GM19455 (cell line): Measurements from ENCODE around the gene TMEM63A.
A peak's percentile ranks its signal among the peaks of the same experiment; 100 is the strongest.

ENCODE experiments used
- ATAC-seq: cut with Tn5 transposase; IDR thresholded peaks from one replicate; pipeline ENCODE4 v1.9.1; 2021; ENCODE audit not compliant: unreplicated experiment

TMEM63A gene

DNA sequence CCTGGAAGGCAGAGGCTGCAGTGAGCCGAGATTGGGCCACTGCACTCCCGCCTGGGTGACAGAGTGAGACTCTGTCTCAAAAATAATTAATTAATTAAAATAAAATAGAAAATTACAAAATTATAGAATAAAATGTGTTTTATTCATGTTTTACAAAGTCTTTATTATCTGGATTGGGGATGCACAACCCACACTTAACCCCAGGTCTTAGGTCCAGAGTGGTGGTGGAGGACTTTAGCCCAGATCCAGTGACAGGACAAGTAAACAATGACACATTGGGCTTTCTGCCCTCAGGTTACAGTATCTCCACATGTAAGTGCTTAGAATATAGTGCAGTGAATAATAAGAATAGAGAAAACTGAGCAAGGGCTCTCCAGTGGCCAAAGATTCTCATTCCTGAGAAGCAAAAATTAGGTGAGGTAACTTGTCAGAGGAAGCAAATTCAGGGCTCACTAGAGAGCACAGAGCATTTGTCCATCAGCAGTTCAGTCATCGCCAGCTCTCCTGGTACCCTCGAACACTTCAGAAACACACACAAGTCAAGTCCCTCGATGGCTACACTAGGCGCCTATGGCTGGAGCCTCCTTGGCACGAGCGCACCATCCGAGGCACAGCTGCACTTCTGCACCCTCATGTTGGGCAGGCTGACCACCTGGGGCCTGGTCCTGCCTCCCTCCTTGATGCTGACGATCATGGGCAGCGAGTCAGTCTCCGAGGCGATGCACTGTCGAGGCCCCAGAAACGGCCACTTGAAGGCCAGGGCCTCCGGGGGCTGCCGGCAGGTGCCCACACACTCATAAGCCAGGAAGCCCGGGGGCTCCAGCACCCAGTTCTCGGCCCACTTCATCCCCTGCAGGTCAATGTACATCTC, 4.2 kb upstream of the TMEM63A start:
- ATAC-seq = no peak

DNA sequence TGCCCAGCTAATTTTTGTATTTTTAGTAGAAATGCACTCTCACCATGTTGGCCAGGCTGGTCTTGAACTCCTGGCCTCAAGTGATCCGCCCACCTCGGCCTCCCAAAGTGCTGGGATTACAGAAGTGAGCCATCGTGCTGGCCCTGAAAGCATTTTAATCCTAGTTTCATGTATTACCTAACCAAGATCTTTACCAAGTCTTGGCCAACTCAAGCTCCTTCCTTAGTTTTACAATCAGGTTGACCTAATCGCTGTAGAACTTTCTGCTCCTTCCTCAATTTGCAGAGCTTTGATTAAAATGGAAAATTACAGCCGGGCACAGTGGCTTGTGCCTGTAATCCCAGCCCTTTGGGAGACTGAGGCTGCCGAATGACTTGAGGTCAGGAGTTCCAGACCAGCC, 3.2 kb upstream of the TMEM63A start:
- ATAC-seq = no peak

DNA sequence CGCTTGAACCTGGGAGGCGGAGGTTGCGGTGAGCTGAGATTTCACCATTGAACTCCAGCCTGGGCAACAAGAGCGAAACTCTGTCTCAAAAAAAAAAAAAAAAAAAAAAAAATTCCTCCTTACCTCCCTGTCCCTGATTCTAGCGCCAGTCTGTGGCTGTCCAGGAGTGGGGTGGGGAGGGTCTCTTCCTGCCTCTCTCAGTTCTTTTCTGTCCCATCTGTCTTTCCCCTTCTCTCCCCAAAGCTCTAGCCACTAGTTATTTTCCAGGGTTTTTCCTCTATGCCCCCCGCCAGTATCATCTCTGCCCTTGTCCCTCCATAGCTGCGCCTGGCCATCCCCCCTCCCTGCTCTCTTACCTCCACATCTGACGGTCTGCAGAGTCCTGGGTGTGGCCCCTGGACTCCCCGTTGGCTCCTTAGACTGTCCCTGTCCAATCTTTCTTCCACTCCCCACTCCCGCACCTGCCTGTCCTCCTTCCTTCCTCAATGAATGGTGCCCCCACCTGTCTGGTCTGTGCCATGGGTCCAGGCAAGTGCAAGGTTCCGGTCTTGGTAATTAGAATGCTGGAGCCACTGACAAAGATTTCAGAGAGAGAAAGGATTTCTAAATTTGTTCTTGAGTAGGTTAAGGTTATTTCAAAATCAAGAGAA, 1.6 kb upstream of the TMEM63A start:
- no peak for ATAC-seq

GRCh38 chr1:225882694-225883615, 775 bp upstream of the TMEM63A start:
- peak; percentile 29 for ATAC-seq

DNA sequence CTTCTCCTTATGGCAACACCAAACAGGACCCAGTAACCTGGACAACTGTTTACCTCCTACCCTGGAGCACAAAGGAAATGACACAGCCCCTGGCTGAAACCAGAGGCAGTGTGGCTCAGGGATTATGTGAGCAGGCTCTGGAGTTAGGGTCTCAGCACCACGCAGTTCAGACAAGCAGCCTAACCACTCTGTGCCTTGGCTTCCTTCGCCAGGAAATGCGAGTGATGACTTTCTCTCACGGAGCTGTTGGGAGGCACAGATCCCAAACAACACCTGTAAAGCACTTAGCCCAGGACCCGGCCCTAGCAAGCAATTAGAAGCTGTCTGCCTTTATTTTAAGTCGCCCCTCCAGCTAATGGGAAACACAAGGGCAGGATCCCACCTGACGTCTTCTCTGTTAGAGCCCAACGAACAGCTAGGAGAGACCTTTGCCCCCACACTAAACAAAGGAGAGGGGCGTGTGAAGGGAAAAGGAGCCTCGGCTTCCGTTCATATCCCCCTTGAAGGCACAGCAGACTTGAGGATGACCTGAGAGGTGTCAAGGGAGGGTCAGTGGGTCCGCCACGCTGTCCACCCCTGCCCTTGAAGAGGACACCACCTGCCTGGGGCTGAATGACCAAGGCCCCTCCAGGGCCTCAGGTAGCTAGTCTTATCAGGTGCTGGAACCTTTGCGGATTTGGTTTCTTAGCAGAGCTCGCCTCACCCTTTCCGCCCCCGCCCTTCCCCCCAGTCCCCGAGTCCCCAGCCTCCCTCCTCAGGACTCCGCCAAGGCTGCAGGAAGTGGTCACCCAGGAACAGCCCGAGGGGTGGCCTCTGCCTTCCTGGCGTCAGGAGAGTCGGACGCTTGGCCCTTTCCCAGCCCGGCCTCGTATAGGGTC, 860 bp downstream of the TMEM63A start:
- peak; percentile 24 for ATAC-seq

DNA sequence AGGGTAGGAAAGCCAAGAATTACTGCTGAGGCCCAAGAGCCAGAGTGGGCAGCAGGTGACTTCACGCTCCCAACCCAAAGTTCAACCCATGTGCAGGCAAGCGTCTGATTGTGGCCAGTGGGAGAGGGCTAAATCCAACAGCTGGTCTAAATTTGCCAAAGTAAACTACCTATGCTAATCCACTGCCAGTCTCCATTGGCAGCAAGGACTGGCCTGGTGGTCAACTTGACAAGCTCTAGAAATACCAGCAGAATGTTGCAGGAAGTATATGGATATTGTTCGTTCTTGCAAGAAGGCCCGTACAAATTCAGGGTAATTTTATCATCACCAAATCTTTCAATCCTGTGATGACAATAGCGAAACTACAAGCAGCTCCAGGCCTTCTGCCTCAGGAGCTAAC, 1.5 kb downstream of the TMEM63A start:
- ATAC-seq = no peak

- no peak for ATAC-seq
Measured at GRCh38 chr1:225880222-225880588, 2.0 kb downstream of the TMEM63A start.

DNA sequence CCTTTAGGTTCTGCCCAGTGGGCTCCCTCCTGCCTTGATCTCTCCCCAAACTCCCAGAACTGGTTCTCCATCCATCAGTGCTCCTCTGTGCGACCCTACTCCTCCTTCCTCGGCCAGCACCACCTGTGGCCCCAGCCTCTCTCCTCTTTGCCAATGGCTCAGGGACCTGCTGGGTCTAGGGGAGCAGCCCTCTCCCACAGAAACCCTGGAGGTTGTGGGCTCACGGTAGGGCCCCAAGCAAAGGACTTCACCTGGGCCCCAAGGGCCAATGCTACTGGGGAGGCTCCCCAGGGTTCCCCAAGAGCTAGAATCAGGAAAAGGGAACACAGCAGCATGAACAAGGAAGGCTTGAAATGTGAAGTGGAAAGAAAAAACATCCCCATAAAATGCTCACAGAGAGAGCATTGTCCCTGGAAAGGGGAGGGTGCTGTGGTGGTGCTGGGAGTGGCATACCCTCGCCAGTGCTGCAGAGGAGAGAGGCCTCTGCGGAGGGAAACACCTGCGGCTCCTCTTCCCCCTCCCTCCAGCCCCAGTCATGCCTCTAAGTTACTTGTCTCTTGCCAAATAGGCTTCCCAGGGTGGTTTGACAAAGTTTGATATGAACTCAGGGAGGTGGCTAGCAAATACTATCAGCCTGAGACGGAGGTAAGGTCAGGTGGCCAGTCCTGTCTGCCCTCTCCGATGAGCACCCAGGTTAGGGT, 2.5 kb downstream of the TMEM63A start:
- no peak for ATAC-seq

- no peak for ATAC-seq
Measured at GRCh38 chr1:225878282-225878681, 3.9 kb downstream of the TMEM63A start.

- ATAC-seq = no peak
Measured at GRCh38 chr1:225877580-225877979, 4.6 kb downstream of the TMEM63A start.

DNA sequence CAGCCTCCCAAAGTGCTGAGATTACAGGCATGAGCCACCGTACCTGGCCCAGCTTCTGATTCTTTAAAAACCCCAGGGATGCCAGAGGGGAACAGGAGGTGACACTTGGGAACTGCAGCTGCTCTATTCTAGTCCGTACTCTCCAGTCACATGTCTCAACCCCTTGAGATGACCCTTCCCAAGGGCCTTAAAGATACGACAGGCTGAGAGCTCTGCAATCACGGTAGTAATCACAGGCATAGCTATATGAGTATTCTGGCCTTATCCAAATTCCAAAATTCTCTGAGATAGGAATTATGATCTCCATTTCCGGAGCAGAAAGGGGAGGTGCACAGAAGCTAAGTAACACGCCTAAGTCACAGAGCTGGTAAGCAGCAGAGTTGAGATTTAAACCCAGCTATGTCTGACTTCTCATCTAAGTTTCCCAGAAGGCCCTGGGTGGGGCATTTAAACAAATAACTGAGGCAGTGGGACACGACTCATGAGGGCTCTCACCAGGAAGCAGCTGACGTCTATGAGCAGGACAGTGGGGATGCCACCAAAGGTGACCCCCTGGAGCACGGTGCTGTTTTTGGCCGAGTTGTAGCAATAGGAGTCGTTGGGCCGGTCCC, 5.2 kb downstream of the TMEM63A start:
- ATAC-seq = no peak

DNA sequence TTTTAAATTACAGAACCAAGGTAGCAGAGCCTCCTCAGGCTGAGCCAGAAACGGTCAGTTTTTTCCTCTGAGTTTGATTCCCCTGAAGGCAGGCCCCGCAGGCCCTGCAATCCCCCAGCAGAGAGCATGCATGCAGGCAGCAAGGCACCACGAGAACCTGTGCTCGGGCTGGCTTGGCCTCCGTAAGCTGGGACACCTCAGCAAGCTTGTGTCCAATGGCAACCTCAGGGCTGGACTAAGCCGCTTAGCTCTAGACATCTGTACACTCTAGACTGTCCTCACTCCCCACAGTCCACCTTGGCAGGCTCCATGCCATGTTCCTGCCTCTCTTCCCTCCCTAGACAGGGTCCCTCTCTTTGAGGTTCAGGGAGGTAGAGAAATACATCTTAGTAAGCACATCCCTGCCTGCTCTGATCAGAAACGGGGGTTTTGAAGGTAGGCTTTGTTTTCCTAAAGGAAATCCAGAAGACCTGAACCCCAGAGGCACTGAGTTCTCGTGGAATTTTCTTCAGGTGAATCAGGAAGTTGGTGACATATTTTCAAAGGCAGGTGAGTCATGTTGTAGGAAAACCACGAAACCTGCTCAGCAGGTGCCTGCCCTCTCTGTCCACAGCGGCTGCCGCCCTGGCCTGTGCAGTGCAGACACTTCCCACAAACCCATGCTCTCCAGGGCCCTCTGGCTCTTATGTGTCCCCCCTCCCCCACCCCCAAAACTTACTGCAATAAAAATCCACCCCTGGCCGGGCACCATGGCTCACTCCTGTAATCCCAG, 7.0 kb downstream of the TMEM63A start:
- no peak for ATAC-seq

DNA sequence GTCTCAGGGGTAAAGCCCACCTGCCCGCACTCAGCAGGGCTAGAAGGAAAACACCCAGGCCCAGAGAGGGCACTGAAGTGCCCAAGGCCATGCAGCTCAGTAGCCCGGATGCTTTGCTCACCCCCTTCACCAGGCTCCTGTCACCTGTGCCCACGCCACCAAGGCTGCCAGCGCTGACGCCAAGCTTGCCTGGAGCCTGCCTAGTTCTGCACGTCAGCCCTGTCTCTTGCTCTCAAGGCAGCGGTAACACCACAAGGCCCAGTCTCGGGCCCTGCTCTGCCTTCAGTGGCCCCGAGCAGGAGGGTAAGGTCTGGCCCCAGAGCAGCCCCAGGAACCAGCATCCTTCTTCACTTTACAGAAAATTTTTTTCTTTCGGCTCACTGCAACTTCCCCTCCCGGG, 7.7 kb downstream of the TMEM63A start:
- ATAC-seq = no peak

GRCh38 chr1:225873281-225873850, 8.8 kb downstream of the TMEM63A start:
- ATAC-seq = no peak

GRCh38 chr1:225872075-225872430, 10.1 kb downstream of the TMEM63A start:
- no peak for ATAC-seq

DNA sequence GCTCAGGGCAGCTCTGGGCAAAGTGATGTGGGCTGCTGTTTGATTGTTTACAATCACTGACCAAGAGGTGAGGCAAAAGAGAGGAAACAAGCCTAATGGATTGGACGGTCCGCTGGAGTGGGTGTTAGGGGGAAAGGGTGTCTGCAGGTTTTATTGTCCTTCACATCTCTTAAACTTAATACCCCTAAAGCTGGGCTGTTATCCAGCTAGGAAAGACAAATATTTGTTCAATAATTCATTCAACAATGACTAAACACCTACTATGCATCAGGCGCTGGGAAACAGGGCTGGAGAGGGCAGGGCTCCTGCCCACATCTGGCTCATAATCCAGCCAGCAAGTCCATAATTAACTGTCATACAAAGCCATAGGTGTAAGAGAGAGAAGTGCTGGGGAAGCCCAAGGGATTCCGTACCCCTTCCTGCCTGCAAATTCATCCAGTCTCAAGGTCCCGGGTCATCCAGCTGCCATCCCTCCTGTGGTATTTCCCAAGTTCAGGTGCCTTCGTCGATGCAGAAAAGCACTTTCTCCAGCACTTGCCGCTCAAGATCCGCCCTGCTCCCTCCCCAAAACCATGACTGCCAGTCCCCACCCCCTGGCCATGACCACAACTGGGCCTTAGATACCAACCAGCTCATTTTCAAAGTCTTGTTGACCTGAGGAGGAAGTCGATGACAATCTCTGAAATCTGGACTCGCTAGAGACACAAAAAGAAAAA, 10.7 kb downstream of the TMEM63A start:
- ATAC-seq = no peak

DNA sequence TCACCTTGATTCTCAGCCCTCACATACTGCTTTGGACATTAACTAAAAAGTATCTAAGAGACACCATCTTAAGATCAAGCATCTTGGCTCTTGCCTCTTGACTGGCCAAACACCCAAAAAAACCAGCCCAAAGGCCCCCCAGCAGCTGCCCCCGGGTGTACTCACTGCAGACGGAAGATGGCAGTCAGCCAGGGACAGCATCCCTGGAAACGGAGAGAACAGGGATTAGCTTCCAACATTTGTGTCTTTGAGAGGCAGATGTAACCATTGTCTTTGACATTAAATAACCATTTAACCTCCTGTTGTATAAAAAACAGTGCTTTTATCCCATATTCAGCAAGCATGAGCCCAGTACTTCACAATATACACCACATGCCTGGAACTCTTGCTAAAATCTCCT, 11.3 kb downstream of the TMEM63A start:
- no peak for ATAC-seq
